ENCODE results near the gene DUSP23.

DUSP23 gene

GRCh38 chr1:159829273-159829634 lies 48.5 kb downstream of the DUSP23 start:
- DNase-seq = no peak

DNA sequence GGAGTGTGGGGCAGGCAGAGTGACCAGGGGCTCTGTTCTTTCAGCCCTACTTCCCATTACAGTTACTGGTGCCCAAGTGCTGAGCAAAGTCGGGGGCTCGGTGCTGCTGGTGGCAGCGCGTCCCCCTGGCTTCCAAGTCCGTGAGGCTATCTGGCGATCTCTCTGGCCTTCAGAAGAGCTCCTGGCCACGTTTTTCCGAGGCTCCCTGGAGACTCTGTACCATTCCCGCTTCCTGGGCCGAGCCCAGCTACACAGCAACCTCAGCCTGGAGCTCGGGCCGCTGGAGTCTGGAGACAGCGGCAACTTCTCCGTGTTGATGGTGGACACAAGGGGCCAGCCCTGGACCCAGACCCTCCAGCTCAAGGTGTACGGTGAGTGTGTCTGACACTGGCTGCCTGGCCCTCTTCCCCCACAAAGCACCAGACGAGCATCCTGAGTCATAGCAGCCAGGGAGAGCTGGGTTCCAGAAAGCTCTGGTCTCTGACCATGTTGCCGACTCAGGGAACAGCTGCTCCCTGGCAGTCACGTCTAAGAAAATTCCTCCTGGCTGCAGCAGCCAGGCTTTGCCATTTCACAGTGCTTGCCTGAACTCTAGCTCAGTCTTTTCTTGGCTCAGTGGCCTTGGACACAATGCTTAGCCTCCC lies 49.2 kb downstream of the DUSP23 start:
- no peak for DNase-seq

- no peak for DNase-seq
These were observed 50.0 kb downstream of the DUSP23 start for GRCh38 chr1:159830722-159831121.

GRCh38 chr1:159831412-159832141 lies 50.8 kb downstream of the DUSP23 start:
- no peak for DNase-seq
